ENCODE measurements around the gene ACSF3.

GRCh38 chr16:89152831-89153700 lies 59.4 kb downstream of the ACSF3 start:
- TF ChIP-seq EZH2phosphoT487 (IDR thresholded peaks at IDR 0.05; ENCODE audit: borderline replicate concordance, low read depth, low read length): no peak
- TF ChIP-seq, protein P1, sequence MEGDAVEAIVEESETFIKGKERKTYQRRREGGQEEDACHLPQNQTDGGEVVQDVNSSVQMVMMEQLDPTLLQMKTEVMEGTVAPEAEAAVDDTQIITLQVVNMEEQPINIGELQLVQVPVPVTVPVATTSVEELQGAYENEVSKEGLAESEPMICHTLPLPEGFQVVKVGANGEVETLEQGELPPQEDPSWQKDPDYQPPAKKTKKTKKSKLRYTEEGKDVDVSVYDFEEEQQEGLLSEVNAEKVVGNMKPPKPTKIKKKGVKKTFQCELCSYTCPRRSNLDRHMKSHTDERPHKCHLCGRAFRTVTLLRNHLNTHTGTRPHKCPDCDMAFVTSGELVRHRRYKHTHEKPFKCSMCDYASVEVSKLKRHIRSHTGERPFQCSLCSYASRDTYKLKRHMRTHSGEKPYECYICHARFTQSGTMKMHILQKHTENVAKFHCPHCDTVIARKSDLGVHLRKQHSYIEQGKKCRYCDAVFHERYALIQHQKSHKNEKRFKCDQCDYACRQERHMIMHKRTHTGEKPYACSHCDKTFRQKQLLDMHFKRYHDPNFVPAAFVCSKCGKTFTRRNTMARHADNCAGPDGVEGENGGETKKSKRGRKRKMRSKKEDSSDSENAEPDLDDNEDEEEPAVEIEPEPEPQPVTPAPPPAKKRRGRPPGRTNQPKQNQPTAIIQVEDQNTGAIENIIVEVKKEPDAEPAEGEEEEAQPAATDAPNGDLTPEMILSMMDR (conservative IDR thresholded peaks at IDR 0.05; ENCODE audit: low read length): no peak
